Measurements from ENCODE around the gene CFAP119.

The CFAP119 gene

DNA sequence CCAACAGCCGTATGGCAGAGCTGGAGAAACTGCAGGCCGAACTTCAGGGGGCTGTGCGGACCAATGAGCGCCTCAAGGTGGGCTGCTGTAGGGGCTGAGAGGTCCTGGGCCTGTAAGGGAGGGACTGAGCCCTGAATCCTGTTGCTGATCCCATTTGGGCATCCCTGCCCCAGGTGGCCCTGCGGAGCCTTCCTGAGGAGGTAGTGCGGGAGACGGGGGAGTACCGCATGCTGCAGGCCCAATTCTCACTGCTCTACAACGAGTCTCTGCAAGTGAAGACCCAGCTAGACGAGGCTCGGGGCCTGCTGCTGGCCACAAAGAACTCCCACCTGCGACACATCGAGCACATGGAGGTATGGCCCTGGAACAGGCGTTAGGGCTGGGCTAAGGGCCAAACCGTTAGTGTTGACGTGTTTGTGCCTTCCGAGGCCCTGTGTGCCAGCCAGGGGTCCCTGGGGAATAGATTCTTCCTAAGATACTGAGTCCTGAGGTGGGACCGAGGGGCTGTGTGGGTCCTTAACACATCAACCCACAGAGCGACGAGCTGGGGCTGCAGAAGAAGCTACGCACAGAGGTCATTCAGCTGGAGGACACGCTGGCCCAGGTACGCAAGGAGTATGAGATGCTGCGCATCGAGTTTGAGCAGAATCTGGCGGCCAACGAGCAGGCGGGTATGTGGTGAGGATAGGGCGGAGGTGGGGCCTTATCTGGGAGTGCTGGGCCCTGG lies 4.5 kb upstream of the CFAP119 start:
- H3K4me3 ChIP-seq (replicated peaks; ENCODE audit: low read depth, low read length) = no peak overlapping the region
- TF ChIP-seq, protein P1, sequence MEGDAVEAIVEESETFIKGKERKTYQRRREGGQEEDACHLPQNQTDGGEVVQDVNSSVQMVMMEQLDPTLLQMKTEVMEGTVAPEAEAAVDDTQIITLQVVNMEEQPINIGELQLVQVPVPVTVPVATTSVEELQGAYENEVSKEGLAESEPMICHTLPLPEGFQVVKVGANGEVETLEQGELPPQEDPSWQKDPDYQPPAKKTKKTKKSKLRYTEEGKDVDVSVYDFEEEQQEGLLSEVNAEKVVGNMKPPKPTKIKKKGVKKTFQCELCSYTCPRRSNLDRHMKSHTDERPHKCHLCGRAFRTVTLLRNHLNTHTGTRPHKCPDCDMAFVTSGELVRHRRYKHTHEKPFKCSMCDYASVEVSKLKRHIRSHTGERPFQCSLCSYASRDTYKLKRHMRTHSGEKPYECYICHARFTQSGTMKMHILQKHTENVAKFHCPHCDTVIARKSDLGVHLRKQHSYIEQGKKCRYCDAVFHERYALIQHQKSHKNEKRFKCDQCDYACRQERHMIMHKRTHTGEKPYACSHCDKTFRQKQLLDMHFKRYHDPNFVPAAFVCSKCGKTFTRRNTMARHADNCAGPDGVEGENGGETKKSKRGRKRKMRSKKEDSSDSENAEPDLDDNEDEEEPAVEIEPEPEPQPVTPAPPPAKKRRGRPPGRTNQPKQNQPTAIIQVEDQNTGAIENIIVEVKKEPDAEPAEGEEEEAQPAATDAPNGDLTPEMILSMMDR (IDR thresholded peaks at IDR 0.05; ENCODE audit: low read length, missing control alignments) = no peak
- DNase-seq (ENCODE audit: low read depth) = no peak

DNA sequence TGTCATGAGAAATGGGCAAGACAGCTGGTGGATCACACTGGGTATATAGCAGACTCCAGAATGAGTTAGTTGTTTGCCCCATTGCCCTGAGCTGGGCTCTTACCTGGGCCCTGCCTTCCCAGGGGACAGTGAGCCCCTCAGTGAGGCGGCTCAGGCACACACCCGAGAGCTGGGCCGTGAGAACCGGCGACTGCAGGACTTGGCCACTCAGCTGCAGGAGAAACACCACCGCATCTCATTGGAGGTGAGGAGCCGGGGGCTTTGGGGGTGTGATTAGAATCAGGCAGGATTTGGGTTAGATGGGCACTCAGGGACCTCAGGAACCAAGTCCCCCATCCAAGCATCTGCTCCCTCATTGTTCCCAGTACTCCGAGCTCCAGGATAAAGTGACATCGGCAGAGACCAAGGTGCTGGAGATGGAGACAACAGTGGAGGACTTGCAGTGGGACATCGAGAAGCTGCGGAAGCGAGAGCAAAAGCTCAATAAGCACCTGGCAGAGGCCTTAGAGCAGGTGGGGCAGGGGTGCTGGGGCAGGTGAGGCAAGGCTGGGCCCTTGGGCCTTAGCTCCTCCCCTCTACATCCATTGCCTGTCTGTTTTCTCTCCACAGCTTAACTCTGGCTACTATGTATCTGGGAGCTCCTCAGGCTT lies 3.1 kb upstream of the CFAP119 start:
- DNase-seq (ENCODE audit: low read depth) = no peak
- no peak overlapping the region for H3K4me3 ChIP-seq (replicated peaks; ENCODE audit: low read depth, low read length)
- TF ChIP-seq, protein P1 (IDR thresholded peaks at IDR 0.05; ENCODE audit: low read length, missing control alignments) = no peak

DNA sequence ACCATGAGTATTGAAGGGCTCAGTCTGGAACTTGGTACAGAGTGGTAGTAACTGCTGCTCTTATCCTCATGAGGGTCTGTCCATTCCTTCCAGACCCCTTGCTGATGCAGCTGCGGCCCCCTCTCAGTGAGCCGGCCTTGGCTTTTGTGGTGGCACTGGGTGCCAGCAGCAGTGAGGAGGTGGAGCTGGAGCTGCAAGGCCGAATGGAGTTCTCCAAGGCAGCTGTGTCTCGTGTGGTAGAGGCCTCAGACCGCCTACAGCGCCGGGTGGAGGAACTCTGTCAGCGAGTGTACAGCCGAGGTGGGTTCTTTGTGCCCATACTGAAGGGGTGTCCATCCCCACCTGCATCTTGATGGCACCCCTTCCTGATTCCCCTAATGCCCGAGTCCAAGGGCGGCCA lies 2.2 kb upstream of the CFAP119 start:
- H3K4me3 ChIP-seq (replicated peaks; ENCODE audit: low read depth, low read length) = no peak overlapping the region
- no peak for DNase-seq (ENCODE audit: low read depth)
- TF ChIP-seq, protein P1 (IDR thresholded peaks at IDR 0.05; ENCODE audit: low read length, missing control alignments) = no peak

DNA sequence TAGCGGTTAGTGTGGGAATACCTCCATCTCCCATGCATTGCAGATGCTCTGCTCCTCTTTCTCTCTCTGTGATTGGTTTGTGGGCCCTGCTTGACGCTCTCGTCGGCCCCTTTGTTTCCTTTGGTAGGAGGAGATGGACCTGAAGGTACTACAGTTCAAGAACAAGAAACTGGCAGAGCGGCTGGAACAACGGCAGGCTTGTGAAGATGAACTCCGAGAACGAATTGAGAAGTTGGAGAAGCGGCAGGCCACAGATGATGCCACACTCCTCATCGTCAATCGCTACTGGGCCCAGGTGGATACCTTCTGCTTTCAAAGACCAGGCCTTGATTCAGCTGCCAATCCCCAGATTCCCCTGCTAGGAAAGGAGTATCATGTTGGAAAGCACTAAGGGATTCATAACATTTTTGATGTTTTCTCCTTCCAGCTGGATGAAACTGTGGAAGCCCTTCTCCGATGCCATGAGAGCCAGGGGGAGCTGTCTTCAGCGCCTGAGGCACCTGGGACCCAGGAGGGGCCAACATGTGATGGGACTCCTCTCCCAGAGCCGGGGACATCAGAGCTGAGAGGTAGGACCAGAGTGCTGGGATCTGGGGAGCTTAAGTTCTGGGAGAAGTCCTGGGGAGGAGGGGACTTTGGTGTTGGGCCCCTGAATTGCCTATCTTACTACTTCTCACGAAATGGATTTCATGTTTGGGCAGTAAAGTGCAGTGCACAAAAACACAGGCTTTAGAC lies 1.3 kb upstream of the CFAP119 start:
- TF ChIP-seq, protein P1 (IDR thresholded peaks at IDR 0.05; ENCODE audit: low read length, missing control alignments) = no peak
- H3K4me3 ChIP-seq (replicated peaks; ENCODE audit: low read depth, low read length) = peak overlapping the region; percentile 97
- DNase-seq (ENCODE audit: low read depth) = no peak

DNA sequence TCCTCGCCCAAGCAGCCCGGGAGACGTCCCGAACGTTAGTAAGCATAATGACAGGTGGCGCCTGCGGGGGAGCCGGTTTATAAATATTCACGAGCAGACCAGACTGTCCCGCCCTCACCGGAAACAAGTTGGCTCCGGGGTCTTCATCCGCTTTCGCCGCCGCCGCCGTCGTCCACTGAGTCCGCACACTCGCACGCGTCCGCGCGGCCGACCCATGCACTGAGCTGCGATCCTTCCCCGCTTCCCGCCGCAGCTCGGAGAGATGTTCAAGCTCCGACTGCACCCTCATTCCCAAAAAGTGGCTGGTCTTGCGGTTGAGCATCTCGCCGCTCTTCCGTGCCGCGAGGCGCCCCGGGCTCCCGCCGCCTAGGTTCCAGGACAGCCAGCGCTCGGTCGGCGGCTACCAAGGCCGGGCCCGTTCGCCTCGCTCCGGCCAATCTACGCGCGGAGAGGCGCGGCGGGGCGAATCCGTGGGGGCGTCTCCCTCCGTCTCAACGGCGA lies 385 bp downstream of the CFAP119 start:
- TF ChIP-seq, protein P1 (IDR thresholded peaks at IDR 0.05; ENCODE audit: low read length, missing control alignments) = no peak
- no peak for DNase-seq (ENCODE audit: low read depth)
- peak overlapping the region; percentile 97 for H3K4me3 ChIP-seq (replicated peaks; ENCODE audit: low read depth, low read length)

DNA sequence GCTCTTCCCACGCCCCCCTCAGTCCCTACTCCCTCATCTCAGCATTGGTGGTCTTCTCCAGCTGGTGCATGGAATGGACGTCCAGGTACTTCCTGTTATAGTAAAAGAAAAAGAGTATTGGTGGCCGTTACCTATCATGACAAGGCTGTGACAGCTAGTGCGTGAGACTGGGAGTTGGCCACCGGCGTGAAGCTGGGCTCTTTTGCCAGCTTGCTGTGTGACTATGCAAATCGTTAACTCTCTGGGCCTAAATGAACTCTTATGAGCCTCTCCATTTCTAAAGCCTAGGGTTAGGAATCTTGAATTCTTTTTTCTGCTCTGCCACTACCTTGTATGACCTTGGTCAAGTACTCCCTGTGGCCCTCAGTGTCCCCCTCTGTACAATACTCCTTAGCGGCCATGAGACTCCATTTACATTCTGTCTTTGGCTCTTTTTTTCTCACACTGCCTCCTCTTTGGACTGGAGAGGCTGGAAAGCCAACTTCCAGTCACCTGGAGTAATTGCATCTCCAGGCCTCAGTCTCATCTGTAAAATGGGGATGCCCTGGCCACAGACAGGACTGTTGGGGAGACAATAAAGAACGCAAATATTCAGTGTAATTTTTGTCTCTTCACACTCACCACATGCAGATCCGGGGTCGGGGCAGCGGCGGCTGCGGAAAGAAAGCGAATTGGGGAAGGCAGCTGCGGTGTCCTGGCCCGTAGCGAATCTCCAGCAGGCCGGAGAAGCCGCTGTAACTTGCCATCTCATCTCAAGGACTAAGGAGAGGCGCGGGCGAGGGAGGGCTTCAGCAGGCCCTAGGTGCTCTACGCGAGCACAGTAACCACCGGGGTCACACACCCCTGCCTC lies 1.1 kb downstream of the CFAP119 start:
- peak overlapping the region; percentile 97 for H3K4me3 ChIP-seq (replicated peaks; ENCODE audit: low read depth, low read length)
- TF ChIP-seq, protein P1 (IDR thresholded peaks at IDR 0.05; ENCODE audit: low read length, missing control alignments) = no peak
- no peak for DNase-seq (ENCODE audit: low read depth)

Measured in fibroblast of pulmonary artery (primary cell).